Chondrocyte (in vitro differentiated cells): ENCODE measurements around the gene GPC6. TPM values are rescaled to one million over a fixed set of nuclear protein-coding genes. Genes with fewer than 3 reads are reported as not detected.
"Not testable (repeated sequence)": the region's sequence is repeated elsewhere in the genome, so short reads cannot be mapped to it uniquely, and the experiment has no call there.

Source experiments
- DNase-seq: peaks from one replicate; pipeline ENCODE4 v3.0.0; 2021; ENCODE audit warnings: mixed read lengths, low spot score
- H3K27ac Mint-ChIP-seq: one replicate; pipeline ENCODE4 v1.8.0; 2021; ENCODE audit warnings: mild to moderate bottlenecking, moderate library complexity, mixed read lengths; ENCODE audit not compliant: unreplicated experiment
- H3K27me3 Mint-ChIP-seq: 2 replicates; pipeline ENCODE4 v1.8.0; 2021; ENCODE audit warnings: low read depth, mixed read lengths
- H3K36me3 Mint-ChIP-seq: 2 replicates; pipeline ENCODE4 v1.8.0; 2021; ENCODE audit warnings: low read depth, mixed read lengths
- H3K4me1 Mint-ChIP-seq: 2 replicates; pipeline ENCODE4 v1.8.0; 2021; ENCODE audit warnings: low read depth, mild to moderate bottlenecking, mixed read lengths
- H3K4me3 Mint-ChIP-seq: one replicate; pipeline ENCODE4 v1.8.0; 2021; ENCODE audit warnings: mild to moderate bottlenecking, moderate library complexity, mixed read lengths; ENCODE audit not compliant: unreplicated experiment
- H3K9me3 Mint-ChIP-seq: 2 replicates; pipeline ENCODE4 v1.8.0; 2021; ENCODE audit warnings: low read depth, mixed read lengths
- CTCF ChIP-seq: fragments of 200-600 bp; sonication (generic); IDR thresholded peaks from 2 replicates; pipeline ENCODE4 v1.5.0; 2021; ENCODE audit warnings: antibody characterized with exemption, mild to moderate bottlenecking, moderate library complexity
- total RNA-seq: library from RNA; stranded (reverse); gene quantifications from 3 replicates; pipeline ENCODE4 v1.2.1, GENCODE V29; 2021

GPC6 gene
- total RNA-seq, 1 donor from 2014 or later: 76.1 TPM

GRCh38 chr13:94204163-94204562 is 977.6 kb downstream of the GPC6 start:
- no peak for DNase-seq
- Mint-ChIP-seq H3K27me3 (no peaks in the 10 kb centered on the region), H3K4me3 (no peak overlapping the region), H3K36me3 (peaks cover 2% of the 10 kb centered on the region), H3K4me1 (peaks cover 17% of the 10 kb centered on the region), H3K9me3 (peaks cover 2% of the 10 kb centered on the region), H3K27ac (no peak overlapping the region)
- no peak for TF ChIP-seq CTCF

GRCh38 chr13:94204946-94205345 is 978.3 kb downstream of the GPC6 start:
- Mint-ChIP-seq H3K27ac (no peak overlapping the region), H3K36me3 (peaks cover 2% of the 10 kb centered on the region), H3K9me3 (peaks cover 2% of the 10 kb centered on the region), H3K4me1 (peaks cover 12% of the 10 kb centered on the region), H3K4me3 (no peak overlapping the region), H3K27me3 (no peaks in the 10 kb centered on the region)
- no peak for DNase-seq
- TF ChIP-seq CTCF: no peak

GRCh38 chr13:94205896-94206295 is 979.3 kb downstream of the GPC6 start:
- Mint-ChIP-seq H3K4me3 (no peak overlapping the region), H3K27me3 (no peaks in the 10 kb centered on the region), H3K27ac (no peak overlapping the region), H3K4me1 (peaks cover 5% of the 10 kb centered on the region), H3K36me3 (peaks cover 2% of the 10 kb centered on the region), H3K9me3 (no peaks in the 10 kb centered on the region)
- DNase-seq: no peak
- TF ChIP-seq CTCF: no peak

- no peak overlapping the region for H3K27ac Mint-ChIP-seq
- no peaks in the 10 kb centered on the region for H3K9me3 Mint-ChIP-seq
- no peak for TF ChIP-seq CTCF
- no peaks in the 10 kb centered on the region for H3K36me3 Mint-ChIP-seq
- H3K4me3 Mint-ChIP-seq: no peak overlapping the region
- H3K27me3 Mint-ChIP-seq: no peaks in the 10 kb centered on the region
- DNase-seq: no peak
- peaks cover 5% of the 10 kb centered on the region for H3K4me1 Mint-ChIP-seq
Observed at GRCh38 chr13:94209117-94209516, 982.5 kb downstream of the GPC6 start.

- not testable (repeated sequence) for DNase-seq, H3K36me3 Mint-ChIP-seq, H3K4me1 Mint-ChIP-seq, H3K27ac Mint-ChIP-seq, H3K4me3 Mint-ChIP-seq, H3K27me3 Mint-ChIP-seq, H3K9me3 Mint-ChIP-seq
Observed at GRCh38 chr13:94209913-94210312, 983.3 kb downstream of the GPC6 start.

- H3K4me3 Mint-ChIP-seq: no peak overlapping the region
- peaks cover 8% of the 10 kb centered on the region for H3K4me1 Mint-ChIP-seq
- no peak for TF ChIP-seq CTCF
- no peak overlapping the region for H3K27ac Mint-ChIP-seq
- DNase-seq: no peak
- H3K9me3 Mint-ChIP-seq: no peaks in the 10 kb centered on the region
- H3K27me3 Mint-ChIP-seq: no peaks in the 10 kb centered on the region
- no peaks in the 10 kb centered on the region for H3K36me3 Mint-ChIP-seq
Observed at GRCh38 chr13:94210816-94211215, 984.2 kb downstream of the GPC6 start.
